Measurements from ENCODE around the gene C11orf52. TPM values are rescaled to one million over a fixed set of nuclear protein-coding genes. Genes with fewer than 3 reads are reported as not detected.
A peak's percentile ranks its signal among the peaks of the same experiment; 100 is the strongest.

The C11orf52 gene
- total RNA-seq, 2 experiments from 2014 or later: not detected

GRCh38 chr11:111951565-111951964 lies 32.9 kb downstream of the C11orf52 start:
- intact Hi-C loops (cut with DNase I, micrococcal nuclease): no loop called here
- no peak overlapping the region for H3K4me3 Mint-ChIP-seq
- peaks cover 9% of the 10 kb centered on the region for H3K4me1 Mint-ChIP-seq
- CTCF ChIA-PET: no interaction called here
- POLR2A ChIA-PET: no interaction called here
- H3K9me3 Mint-ChIP-seq (ENCODE audit: low read depth): no peaks in the 10 kb centered on the region
- H3K36me3 Mint-ChIP-seq (ENCODE audit: low read depth): no peaks in the 10 kb centered on the region
- no peak for ATAC-seq
- no peak overlapping the region for H3K27ac Mint-ChIP-seq
- H3K27me3 Mint-ChIP-seq: no peaks in the 10 kb centered on the region
- no peak for DNase-seq

DNA sequence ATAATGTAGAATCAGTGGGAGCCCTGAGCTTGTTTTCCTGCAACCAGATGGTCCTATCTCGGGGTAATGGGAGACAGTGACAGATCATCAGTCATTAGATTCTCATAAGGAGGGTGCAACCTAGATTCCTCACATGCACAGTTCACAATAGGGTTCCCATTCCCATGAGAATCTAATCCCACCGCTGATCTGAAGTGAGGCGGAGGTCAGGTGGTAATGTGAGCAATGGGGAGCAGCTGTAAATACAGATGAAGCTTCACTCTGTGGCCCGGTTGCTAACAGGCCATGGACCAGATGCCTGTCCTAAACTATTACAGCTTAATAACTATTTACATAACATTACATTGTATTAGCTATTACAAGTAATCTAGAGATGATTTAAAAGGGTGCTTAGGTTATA lies 35.4 kb downstream of the C11orf52 start:
- no peak overlapping the region for H3K4me3 Mint-ChIP-seq
- POLR2A ChIA-PET: no interaction called here
- intact Hi-C loops (cut with DNase I, micrococcal nuclease): no loop called here
- H3K27ac Mint-ChIP-seq: no peak overlapping the region
- H3K9me3 Mint-ChIP-seq (ENCODE audit: low read depth): no peaks in the 10 kb centered on the region
- no peaks in the 10 kb centered on the region for H3K36me3 Mint-ChIP-seq (ENCODE audit: low read depth)
- CTCF ChIA-PET: interaction anchor here (0.6 to 1.1 kb wide), 3 partner anchors 12 to 249 kb away, joined by 3 to 4 read pairs (median 3); no protein-coding TSS in a partner anchor
- ATAC-seq: no peak
- no peak for DNase-seq
- peaks cover 9% of the 10 kb centered on the region for H3K4me1 Mint-ChIP-seq
- H3K27me3 Mint-ChIP-seq: no peaks in the 10 kb centered on the region

- POLR2A ChIA-PET: no interaction called here
- no peaks in the 10 kb centered on the region for H3K9me3 Mint-ChIP-seq (ENCODE audit: low read depth)
These were observed 39.1 kb downstream of the C11orf52 start for GRCh38 chr11:111957663-111958444.

GRCh38 chr11:111960916-111961315 lies 42.2 kb downstream of the C11orf52 start:
- H3K27me3 Mint-ChIP-seq: no peaks in the 10 kb centered on the region
- no peak overlapping the region for H3K27ac Mint-ChIP-seq
- H3K4me3 Mint-ChIP-seq: no peak overlapping the region
- ATAC-seq (no peak), DNase-seq (no peak)
- H3K4me1 Mint-ChIP-seq: peaks cover 6% of the 10 kb centered on the region
- no peaks in the 10 kb centered on the region for H3K9me3 Mint-ChIP-seq (ENCODE audit: low read depth)
- POLR2A ChIA-PET: no interaction called here
- intact Hi-C loops (cut with DNase I, micrococcal nuclease): no loop called here
- no peaks in the 10 kb centered on the region for H3K36me3 Mint-ChIP-seq (ENCODE audit: low read depth)
- CTCF ChIA-PET: interaction anchor here (1.0 to 1.5 kb wide), 4 partner anchors 11 to 96 kb away, joined by 3 to 6 read pairs (median 4); no protein-coding TSS in a partner anchor

More at GRCh38 chr11:111957663-111958444, 39.1 kb downstream of the C11orf52 start:
- no peak for DNase-seq
- Mint-ChIP-seq H3K27me3 (no peaks in the 10 kb centered on the region), H3K36me3 (ENCODE audit: low read depth) (no peaks in the 10 kb centered on the region), H3K4me1 (no peaks in the 10 kb centered on the region), H3K4me3 (no peak overlapping the region), H3K27ac (no peak overlapping the region)
- no peak for ATAC-seq
- CTCF ChIA-PET: interaction anchor here (0.6 kb wide), 1 partner anchor 20 kb away, joined by 4 read pairs; no protein-coding TSS in a partner anchor
- intact Hi-C loops (cut with DNase I, micrococcal nuclease): no loop called here

DNA sequence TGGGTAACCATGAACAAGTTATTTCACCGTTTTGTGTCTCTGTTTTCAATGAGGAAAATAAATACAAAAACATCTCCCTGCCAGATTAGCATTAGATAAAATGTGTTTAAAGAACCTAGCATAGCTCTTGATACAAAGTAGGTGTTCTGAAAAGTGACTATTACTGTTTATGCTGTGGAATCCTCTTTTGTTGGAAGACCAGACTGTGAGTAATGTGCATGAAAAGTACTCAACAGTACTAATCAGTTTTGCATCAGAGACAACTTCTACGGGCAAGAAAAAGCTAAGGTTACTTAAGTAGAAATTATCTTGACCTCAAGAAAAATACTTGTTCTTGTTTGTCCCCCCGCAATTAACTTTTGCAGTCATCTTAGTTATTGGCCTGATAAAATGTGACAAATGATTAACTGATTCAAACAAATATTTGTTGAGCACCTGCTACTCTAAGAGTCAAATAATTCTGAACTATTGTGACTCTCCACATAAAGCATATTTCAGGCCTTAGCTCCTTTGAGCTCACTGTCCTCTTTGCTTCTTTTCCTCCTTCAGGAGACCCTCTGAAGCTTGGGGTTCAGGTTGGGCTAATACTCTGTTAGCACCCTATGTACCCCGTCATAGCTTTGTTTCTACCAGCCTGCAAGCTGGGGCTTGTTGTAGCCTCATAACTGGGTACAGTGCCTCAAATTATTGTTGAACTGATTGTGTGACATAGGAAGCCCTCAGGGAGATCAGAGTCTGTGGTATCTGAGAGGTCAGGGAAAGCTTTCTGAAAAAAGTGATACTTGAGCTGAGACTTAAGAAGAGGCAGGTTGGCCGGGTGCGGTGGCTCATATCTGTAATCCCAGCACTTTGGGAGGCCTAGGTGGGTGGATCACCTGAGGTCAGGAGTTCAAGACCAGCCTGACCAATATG lies 42.9 kb downstream of the C11orf52 start:
- ATAC-seq (no peak), DNase-seq (no peak)
- CTCF ChIA-PET: interaction anchor here (1.0 to 1.5 kb wide), 5 partner anchors 10 to 97 kb away, joined by 3 to 6 read pairs (median 4); no protein-coding TSS in a partner anchor
- Mint-ChIP-seq H3K27ac (no peak overlapping the region), H3K27me3 (no peaks in the 10 kb centered on the region), H3K9me3 (ENCODE audit: low read depth) (no peaks in the 10 kb centered on the region), H3K4me3 (no peak overlapping the region), H3K4me1 (peaks cover 6% of the 10 kb centered on the region), H3K36me3 (ENCODE audit: low read depth) (no peaks in the 10 kb centered on the region)
- POLR2A ChIA-PET: no interaction called here
- intact Hi-C loops (cut with DNase I, micrococcal nuclease): no loop called here

GRCh38 chr11:111963931-111964340 lies 45.2 kb downstream of the C11orf52 start:
- ChIA-PET CTCF (interaction anchor here (0.7 to 2.9 kb wide), 3 partner anchors 15 to 1765 kb away, joined by 3 to 16 read pairs (median 4); no protein-coding TSS in a partner anchor), POLR2A (interaction anchor here (0.6 to 1.5 kb wide), 2 partner anchors 25 to 28 kb away, joined by 3 to 6 read pairs; no protein-coding TSS in a partner anchor)
- DNase-seq: peak; percentile 43
- Mint-ChIP-seq H3K4me1 (peaks cover 6% of the 10 kb centered on the region), H3K27ac (peak overlapping the region; percentile 22), H3K27me3 (no peaks in the 10 kb centered on the region), H3K4me3 (no peak overlapping the region), H3K36me3 (ENCODE audit: low read depth) (peaks cover 4% of the 10 kb centered on the region), H3K9me3 (ENCODE audit: low read depth) (no peaks in the 10 kb centered on the region)
- ATAC-seq: peak; percentile 89
- intact Hi-C loops (cut with DNase I, micrococcal nuclease): no loop called here

- DNase-seq (no peak), ATAC-seq (no peak)
- no peak overlapping the region for H3K27ac Mint-ChIP-seq
- H3K4me1 Mint-ChIP-seq: peaks cover 6% of the 10 kb centered on the region
- ChIA-PET CTCF (interaction anchor here (1.3 kb wide), 1 partner anchor 95 kb away, joined by 3 read pairs; the partner anchor contains the start of gene ALG9), POLR2A (no interaction called here)
- intact Hi-C loops (cut with DNase I, micrococcal nuclease): no loop called here
- H3K27me3 Mint-ChIP-seq: no peaks in the 10 kb centered on the region
- peaks cover 8% of the 10 kb centered on the region for H3K36me3 Mint-ChIP-seq (ENCODE audit: low read depth)
- no peak overlapping the region for H3K4me3 Mint-ChIP-seq
- H3K9me3 Mint-ChIP-seq (ENCODE audit: low read depth): no peaks in the 10 kb centered on the region
These were observed 48.0 kb downstream of the C11orf52 start for GRCh38 chr11:111966678-111967077.

DNA sequence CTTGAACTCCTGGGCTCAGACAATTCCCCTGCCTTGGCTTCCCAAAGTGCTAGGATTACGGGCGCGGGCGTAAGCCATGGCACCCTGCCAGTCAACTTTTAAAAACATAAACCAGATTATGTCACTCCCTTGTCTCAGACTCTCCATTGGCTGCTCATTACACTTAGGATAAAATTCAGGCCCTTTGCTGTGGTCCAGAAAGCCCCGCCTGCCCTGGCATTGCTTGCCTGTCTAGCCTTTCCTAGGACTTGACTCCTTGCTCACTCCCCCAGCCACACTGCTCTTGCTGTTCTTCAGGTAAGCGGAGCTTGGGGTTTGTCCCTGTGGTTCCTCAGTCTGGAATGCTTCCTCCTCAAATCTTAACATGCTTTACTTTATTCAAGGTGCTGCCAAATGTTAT lies 48.9 kb downstream of the C11orf52 start:
- H3K27me3 Mint-ChIP-seq: no peaks in the 10 kb centered on the region
- peaks cover 6% of the 10 kb centered on the region for H3K4me1 Mint-ChIP-seq
- CTCF ChIA-PET: no interaction called here
- H3K9me3 Mint-ChIP-seq (ENCODE audit: low read depth): no peaks in the 10 kb centered on the region
- intact Hi-C loops (cut with DNase I, micrococcal nuclease): no loop called here
- POLR2A ChIA-PET: no interaction called here
- no peak overlapping the region for H3K4me3 Mint-ChIP-seq
- DNase-seq: no peak
- H3K36me3 Mint-ChIP-seq (ENCODE audit: low read depth): peaks cover 8% of the 10 kb centered on the region
- H3K27ac Mint-ChIP-seq: no peak overlapping the region
- ATAC-seq: no peak

DNA sequence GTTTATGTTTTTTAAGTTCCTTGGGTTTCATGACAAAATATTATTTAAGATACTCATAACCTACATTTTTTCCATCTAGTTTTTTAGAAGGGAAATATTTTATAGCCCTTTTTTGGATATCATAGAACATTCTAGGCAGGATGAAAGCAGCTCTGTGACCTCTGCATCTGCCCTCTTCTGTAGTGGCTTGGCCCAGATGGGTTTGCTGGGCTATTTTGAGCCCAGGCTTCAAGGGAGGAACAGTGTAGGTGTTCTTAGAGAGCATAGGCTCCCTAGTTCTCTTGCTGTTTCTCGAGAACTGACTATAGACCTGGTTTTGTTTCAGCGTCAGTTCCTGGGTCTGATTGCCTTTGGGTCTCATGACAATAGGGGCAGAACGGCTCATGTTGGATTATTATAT lies 50.6 kb downstream of the C11orf52 start:
- no peaks in the 10 kb centered on the region for H3K27me3 Mint-ChIP-seq
- no peaks in the 10 kb centered on the region for H3K4me1 Mint-ChIP-seq
- no peaks in the 10 kb centered on the region for H3K9me3 Mint-ChIP-seq (ENCODE audit: low read depth)
- ChIA-PET CTCF (no interaction called here), POLR2A (no interaction called here)
- ATAC-seq (no peak), DNase-seq (no peak)
- intact Hi-C loops (cut with DNase I, micrococcal nuclease): no loop called here
- no peak overlapping the region for H3K4me3 Mint-ChIP-seq
- H3K27ac Mint-ChIP-seq: no peak overlapping the region
- H3K36me3 Mint-ChIP-seq (ENCODE audit: low read depth): peaks cover 8% of the 10 kb centered on the region

- H3K36me3 Mint-ChIP-seq (ENCODE audit: low read depth): peaks cover 4% of the 10 kb centered on the region
- H3K27me3 Mint-ChIP-seq: peaks cover 22% of the 10 kb centered on the region
- H3K4me3 Mint-ChIP-seq: no peak overlapping the region
- ATAC-seq: no peak
- peaks cover 11% of the 10 kb centered on the region for H3K4me1 Mint-ChIP-seq
- H3K27ac Mint-ChIP-seq: no peak overlapping the region
- no peak for DNase-seq
- CTCF ChIA-PET: no interaction called here
- POLR2A ChIA-PET: no interaction called here
- no peaks in the 10 kb centered on the region for H3K9me3 Mint-ChIP-seq (ENCODE audit: low read depth)
- intact Hi-C loops (cut with DNase I, micrococcal nuclease): no loop called here
These were observed 55.7 kb downstream of the C11orf52 start for GRCh38 chr11:111974446-111974845.

DNA sequence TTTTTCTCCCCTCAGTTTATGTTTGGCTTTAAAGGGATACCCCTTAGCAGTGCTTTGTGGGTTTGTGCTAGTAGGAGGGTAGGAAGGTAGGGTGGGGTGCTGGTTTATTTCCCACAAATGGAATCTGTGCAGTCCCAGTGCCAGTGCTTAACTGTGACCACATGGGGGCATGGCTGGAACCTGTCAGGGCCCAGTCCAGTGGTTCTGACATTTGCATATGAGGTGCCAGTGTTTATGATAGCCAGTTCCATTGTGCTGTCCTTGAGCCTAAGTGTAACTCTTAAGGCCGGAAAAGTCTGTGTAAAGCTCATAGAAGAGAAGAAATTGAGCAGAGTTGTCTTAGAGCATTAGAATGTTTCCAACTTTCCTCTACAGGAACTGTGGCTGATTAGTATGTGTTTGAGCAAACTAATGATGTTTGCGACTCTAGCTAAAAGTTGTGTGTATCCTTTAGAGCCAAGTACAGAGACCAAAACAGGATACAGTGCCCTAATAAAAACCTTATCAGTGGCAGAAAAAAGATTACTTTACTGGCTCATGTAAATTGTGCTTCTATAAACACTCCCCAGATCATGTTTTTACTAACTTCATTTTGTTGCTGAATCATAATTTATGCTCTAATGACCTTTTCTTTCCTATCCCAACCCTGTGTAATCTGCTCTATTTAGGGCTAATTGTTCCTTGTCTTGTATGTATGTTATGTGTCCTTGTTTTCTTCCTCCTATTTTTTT lies 56.5 kb downstream of the C11orf52 start:
- ChIA-PET POLR2A (no interaction called here), CTCF (interaction anchor here (1.4 kb wide), 1 partner anchor 10 kb away, joined by 3 read pairs; no protein-coding TSS in a partner anchor)
- Mint-ChIP-seq H3K27me3 (peaks cover 27% of the 10 kb centered on the region), H3K27ac (no peak overlapping the region), H3K4me3 (no peak overlapping the region), H3K9me3 (ENCODE audit: low read depth) (no peaks in the 10 kb centered on the region), H3K4me1 (peaks cover 11% of the 10 kb centered on the region), H3K36me3 (ENCODE audit: low read depth) (peaks cover 1% of the 10 kb centered on the region)
- intact Hi-C loops (cut with DNase I, micrococcal nuclease): no loop called here
- no peak for DNase-seq
- no peak for ATAC-seq

Data from activated CD4-positive, alpha-beta T cell treated with anti-CD3 and anti-CD28 coated beads for 36 hours (primary cell).